HG03108 (cell line): Measurements from ENCODE around the gene CST5.
"Not testable (repeated sequence)": the region's sequence is repeated elsewhere in the genome, so short reads cannot be mapped to it uniquely, and the experiment has no call there.

ENCODE experiments used
- ATAC-seq: cut with Tn5 transposase; IDR thresholded peaks from one replicate; pipeline ENCODE4 v1.9.1; 2021; ENCODE audit warnings: moderate library complexity; ENCODE audit not compliant: unreplicated experiment

The CST5 gene

GRCh38 chr20:23879328-23879798 lies at the start of gene CST5:
Gene CST5 (minus strand): TSS chr20:23879748. CDS start chr20:23879676, 72 bp downstream.
- ATAC-seq = no peak

DNA sequence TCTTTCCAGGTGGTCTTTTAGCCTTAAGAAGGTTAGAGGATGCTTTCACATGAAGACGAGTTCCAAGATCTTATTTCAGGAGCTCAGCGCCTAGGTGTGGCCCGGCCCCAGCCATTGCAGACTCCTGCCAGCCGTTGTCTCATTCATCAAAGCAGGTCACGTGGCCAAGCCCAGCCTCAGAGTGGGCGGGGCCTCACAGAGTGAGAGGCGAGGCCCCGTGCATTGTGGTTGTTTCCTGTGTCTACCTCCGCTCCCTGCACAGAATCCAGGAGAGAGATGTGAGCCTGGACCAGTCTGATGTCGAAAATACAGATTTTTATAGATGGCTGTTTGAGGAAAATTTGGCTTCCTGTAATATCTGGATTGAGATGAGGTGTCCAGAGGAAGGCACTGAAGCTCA lies 49.2 kb upstream of the CST5 start:
- no peak for ATAC-seq

GRCh38 chr20:23928353-23928752 lies 48.8 kb upstream of the CST5 start:
- ATAC-seq = no peak

GRCh38 chr20:23926944-23927872 lies 47.7 kb upstream of the CST5 start:
- ATAC-seq = no peak

DNA sequence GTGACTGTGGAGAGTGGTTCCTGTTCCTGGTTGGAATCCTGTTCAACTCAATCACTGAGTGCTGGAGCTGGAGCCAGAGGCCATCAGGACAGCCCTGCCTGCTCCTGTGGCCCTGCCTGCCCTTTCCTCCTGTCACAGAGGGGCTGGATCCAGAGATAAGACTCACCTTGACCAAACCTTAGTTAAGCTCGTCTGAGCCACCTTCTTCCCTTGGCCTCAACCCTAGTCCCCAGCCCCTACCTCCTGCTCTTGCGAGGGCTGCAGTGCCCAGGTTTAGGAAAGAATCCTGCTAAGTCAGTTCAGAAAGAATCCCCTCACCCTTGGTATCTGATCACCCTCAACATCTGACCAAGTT lies 47.0 kb upstream of the CST5 start:
- no peak for ATAC-seq

DNA sequence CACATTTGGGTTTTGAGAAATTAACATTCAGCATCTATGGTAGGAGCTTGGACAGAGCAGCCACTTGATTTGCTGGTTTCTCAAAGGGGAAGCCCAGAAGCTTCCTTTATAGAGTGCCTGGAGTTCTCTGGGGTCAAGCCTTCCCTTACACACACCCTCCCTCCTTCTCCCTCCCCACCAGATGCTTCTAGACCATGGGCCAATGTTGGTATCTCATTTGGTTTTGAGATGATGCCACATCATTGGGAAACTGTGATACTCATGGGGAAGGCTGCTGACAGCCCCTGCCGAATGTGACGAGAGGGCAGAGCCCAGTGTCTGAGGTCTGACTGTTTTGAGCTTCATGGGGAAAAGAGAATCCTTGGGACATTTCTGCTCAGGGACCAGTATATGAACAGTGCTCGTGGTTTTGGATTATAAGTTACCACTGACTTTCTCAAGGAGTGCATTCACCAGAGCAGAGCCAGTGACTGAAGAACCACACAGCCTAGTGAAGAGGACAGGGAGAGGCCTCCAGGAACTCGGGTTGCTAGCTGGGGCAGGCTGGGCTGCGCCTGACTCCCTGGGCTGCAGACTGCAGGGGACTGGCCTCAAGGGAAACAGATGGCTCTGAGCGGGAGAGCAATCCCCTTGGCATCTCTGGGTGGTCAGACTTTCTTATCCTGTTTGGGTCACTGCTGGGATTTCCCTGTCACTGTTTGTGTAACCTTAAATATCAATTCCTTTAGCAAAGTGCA lies 46.4 kb upstream of the CST5 start:
- ATAC-seq = no peak

DNA sequence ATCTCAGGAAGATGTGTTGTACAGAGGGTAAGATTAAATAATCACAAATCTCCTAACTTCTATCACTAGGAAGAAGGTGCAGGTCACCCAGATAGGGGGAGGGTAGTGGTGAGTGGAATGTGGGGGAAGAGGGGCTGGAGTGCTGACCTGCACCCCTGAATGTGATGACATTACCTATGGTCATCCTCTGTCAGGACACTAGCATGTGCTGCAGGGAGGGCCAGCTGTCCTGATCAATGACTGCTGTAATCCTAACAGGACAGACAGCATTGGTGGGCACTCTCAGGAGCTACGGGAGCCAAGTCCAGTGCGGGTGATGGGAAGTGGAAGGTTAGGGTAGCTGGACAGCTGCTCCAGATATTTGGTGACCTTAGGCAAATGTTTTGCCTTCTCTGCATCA lies 45.2 kb upstream of the CST5 start:
- no peak for ATAC-seq

DNA sequence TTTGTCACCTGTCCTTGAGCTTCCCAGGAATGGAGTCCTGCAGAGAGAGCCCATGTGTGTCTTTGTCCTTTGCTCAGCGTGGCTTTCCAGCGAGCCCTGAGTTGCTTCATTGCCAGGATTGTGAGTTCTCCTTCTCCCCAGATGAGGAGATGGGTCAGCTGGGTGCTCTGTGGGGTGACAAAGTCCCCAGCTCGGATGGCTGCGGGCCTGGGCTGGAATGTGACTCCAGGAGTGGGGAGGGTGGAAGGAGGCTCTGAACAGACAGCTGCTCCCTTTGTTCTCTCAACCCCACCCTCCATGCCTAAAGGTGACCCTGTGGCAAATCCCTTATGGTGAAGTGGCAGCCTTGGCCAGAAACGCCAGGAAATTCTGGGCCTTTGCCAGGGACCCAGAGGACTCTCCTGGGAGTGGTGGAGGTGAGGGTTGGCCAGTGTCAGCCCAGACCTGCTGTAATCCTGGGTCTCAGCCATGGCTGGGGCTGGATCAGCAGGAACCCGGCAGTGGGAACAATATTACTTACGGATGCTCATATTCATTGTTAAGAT lies 44.4 kb upstream of the CST5 start:
- no peak for ATAC-seq

DNA sequence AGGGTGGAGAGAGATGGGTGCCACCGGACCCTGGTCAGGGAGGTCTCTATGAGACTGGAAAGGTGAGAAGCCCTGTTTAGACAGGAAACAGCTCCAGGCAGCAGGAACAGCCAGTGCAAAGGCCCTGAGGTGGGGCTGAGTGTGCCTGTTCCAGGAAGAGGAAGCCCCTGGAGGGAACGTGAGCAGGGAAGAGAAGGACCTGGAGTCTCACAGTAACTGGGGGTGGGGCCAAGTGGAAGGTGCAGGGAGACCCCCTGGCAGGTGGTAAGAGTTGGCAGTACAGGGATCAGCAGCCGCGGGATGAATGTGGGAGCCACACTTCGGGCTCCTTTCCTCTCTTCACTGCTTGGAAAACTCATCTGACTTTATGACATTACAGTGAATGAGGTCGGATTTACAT lies 43.8 kb upstream of the CST5 start:
- ATAC-seq = no peak

DNA sequence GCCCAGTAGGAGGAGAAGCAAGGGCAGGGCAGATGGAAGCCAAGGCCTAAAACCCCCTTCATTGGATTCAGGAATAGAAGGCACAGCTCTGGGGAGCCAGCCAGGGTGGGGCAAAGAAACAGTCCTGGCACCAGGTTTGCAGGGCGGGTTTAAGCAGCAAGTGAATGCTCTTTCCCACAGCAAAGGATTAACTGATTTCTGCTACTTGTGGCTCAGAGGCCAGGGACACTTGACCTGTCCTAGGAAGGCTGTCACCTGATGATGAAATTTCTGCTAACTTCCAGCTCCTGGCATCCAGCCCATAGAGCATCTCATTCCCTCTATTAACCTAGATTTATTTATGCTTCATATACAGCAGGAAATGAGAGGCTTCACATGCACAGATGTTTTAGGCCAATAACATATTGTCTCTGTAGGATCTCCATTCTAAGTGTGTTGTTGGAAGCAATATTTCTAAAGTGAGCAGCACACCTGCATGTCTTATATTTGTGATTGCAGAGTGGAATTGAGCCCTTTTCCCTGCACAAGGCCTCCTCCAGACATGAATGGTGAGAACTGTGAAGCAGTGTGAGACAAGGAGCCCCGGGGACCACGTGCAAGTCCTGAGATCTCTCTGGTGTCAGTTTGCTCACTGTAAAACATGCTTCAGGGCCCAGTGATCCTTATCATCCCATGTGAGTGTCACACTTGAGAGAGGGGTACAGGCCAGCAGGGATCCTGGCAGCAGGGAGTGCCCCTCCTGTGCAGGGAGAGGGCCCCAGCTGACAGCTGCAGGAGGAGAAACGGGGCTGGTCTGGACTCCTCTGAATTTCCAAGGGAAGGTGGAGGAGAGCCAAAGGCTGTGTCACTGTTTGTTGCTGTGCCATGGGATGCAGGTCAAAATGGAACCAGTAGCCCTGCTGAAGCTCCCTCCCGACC lies 41.1 kb upstream of the CST5 start:
- ATAC-seq = no peak

DNA sequence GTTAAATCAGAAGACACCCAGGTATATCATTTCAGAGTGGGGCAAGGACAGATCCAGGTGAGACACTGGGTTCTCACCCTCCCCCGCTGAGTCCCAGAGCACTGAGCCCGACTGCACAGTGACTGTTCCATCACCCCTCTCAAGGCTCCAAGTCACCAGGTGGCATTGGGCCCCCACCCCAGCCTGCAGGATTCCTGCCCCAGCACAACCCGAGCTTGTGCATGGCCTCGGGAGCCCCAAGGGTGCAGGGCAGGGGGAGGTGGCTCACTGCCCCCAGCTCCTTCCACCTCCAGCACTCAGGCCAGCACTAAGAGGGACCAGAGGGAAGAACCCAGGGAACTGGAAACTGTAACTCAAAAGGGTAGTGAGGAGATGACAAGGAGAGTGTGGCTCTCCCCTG lies 39.3 kb upstream of the CST5 start:
- no peak for ATAC-seq

DNA sequence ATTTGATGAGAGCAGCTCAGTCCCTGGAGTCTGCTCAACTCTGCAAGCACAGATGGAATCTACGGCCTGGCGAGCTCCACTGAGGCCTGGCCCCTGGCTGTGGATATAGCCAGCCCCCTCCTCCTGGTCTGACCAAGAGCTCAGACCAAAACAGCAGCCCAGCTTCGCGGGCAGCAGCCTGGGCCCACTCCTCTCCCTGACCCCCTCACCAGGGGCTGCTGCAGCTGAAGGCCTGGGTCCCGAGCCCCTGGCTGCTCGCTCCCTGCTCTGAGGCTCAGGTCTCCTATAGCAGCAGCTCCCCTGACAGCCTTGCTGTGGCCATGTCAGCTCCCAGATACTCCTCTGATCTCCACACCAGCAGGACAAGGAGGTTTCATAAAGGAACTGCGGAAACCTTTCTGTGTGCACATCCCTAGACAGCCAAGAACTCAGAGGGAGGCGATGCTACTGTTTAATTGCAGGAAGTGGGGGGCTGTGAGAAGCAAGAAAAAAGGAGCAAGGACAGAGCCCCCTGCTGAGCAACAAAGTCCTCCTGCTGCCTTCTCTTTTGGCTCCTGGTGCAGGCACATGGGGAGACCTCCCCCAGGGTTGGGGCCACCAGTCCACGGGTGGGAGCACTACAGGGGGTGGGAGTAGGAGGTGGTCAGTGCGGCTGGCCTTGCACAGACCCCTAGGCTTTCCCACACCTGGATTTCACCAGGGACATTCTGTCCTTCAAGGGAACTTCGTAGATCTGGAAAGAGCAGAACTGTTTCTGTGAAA lies 38.7 kb upstream of the CST5 start:
- ATAC-seq = no peak

DNA sequence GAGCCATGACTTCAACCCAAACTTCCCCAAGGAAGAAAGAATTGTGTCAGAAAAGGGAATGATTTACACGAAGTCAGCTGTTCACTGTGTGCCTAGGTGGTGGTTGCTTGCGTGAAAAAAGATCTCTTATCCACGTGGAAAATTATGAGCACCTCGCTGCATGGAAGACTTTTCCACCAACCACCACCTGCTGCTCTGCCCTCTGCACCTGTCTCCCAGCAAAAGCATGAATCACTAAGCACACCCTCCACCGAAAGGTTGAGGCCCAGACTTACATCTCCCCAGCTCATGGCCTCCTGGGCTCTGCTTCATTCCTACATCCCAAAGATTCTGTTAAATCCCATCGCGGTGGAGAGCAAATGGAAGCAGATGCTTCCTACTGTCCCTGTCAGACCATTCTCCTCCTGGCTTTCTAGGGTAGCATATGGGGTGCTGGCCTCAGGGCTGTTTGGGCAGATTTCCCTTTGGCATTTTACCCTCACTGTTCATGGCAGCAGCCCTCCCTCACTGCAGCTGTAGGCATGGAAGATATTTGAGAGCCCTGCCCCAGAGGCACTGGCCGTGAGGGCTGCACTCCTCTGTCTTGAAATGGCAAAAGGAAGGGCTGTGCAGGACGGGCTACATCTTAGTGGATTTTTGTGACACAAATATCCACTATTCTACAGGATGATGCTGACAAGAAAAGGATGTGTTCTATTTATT lies 37.6 kb upstream of the CST5 start:
- no peak for ATAC-seq

GRCh38 chr20:23915844-23916243 lies 36.3 kb upstream of the CST5 start:
- no peak for ATAC-seq

DNA sequence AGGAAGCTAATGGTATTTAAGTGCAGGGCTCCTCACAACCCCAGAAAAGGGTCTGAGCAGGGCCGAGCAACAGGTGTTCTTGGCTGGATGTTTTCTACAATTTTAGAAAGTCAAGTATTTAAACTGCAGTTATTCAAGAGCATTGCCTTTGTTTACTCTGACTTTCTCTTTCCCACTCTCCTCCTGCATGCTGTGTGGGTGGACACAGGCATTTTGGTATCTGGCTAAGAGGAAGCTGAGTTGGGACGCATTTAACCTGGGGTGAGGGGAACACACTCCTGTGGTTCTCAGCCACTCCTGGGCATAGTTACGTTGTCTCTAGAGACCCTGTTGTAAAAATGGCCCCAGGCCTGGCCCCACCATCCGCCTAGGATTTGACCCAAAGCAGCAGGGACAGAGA lies 34.9 kb upstream of the CST5 start:
- ATAC-seq = not testable (repeated sequence)

- ATAC-seq = no peak
Observed at GRCh38 chr20:23910210-23910609, 30.7 kb upstream of the CST5 start.

- ATAC-seq = no peak
Observed at GRCh38 chr20:23909390-23909789, 29.8 kb upstream of the CST5 start.

GRCh38 chr20:23907579-23907978 lies 28.0 kb upstream of the CST5 start:
- ATAC-seq = no peak

GRCh38 chr20:23902396-23902795 lies 22.8 kb upstream of the CST5 start:
- ATAC-seq = not testable (repeated sequence)
